ENCODE measurements around the gene NHERF2.
A peak's percentile ranks its signal among the peaks of the same experiment; 100 is the strongest.

The NHERF2 gene

DNA sequence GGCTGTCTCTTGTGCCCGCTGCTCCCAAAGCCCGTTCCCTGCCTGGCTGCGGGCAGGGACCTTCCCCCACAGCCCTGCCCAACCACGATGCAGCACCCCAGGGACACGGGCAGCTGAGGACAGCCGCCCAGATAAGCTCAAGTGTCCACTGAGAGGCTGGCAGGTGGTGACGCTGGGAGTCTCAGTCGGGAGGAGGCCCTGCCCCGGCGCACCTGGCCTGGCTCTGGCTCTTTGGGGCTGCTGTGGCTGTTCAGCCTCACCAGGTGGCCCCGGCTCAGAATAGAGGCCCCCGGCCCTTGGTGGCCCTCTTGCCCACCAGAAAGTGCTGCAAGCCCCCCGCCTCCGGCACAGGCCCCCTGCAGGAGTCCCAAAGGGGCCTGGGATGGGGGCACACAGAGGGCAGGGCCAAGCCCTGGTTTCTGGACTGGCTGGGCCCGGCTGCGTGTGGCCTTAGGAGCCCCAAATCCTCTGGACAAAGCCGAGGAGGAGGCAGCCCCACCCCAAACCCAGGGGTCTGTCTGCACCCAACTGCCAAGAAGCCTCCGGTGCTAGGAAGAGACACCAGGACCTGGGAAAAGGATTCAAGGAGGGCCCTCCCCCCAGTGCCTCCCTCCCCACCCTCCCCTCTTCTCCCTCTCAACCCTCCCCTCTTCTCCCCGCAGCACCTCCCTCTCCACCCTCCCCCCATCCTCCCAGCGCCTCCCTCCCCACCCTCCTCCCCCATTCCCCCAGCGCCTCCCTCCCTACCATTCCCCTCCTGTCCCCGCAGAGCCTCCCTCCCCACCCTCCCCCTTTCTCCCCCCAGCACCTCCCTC lies 15.7 kb downstream of the NHERF2 start:
- peak in 1 of 2 experiments; percentile 31 for DNase-seq

DNA sequence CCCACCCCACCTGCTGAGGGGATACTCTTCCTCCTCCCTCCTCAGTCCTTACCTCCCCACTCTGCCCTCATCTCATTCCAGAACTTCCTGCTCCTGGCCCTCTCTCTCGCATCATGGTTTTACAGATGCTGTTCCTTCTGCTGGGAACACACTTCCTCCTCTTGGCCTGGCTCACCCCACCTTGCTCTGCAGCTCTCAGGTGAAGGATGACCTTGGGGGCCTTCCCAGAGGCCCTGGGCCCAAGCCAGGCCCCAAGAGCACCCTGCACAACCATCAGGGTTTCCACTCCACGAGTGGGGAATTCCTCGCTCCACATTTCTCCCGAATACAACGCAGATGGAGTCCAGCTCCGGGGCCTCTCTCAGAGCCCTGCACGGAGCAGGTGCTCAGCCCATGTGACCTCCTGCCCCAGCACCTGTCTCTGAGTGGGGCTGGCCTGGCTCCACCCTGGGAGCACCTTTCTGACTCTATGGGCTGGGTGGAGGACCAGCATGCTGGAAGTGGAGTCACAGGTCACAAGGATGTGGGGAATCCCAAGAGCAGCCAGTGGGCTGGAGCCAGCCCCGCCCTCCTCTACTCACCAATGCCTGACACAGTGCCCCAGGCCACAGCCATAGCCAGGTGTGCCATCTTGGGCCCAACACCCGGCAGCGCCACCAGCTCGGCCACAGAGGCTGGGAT lies 16.4 kb downstream of the NHERF2 start:
- peak in 1 of 2 experiments; percentile 30 for DNase-seq

DNA sequence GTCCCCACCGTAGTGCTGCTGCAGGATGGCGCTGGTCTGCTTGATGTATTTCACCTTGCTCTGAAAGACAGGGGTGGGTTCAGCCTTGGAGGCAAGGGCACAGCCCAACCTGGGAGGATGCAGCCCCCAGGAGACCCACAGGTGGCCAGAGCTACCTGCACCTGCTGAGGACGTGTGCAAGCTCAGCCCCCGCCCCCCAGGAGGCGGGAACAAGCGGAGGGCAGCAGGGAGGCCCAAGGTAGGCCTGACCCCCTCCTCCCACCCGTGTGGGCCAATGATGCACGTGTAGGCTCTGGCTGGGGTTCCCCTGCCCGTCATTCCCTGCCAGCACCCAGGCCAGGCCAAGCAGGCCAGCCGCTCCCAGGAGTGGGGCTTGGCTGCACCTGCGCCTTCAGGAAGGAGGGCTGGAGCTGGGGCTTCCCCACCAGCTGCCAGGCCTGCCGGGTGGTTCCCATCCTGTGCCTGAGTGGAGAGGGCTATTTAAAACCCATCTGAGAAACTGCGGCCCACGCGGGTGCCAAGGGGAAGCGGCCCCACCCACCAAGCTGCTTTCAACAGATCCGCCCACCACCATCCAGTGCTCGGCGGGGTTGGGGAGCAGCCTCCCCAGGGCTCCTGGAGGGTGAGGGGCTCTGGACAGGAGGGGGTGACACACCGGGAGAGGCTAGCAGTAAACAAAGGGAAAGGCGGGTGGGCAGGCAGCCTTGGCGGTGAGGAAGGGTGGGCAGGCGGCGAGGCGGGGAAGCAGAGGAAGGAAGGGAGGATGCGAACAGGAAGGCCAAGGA lies 17.2 kb downstream of the NHERF2 start:
- DNase-seq, result no peak

DNA sequence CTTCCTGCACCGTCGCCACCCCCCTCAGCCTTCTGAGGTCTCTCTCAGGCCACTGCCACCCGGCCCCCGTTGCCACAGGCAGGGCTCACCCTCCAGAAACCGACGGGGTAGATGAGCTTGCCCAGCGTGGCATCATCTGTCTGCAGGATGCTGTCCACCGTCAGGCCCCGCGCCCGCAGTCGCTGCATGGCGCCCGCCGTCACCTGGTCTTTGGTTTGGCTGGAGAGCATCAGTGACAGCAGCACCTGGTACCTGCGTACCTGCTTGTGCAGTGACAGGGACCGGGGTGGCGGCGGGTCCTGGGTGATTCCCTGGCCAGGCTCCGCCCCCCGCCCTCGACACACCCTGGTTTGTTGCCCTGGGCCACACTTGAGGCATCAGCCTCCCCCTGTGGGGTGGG lies 17.8 kb downstream of the NHERF2 start:
- DNase-seq, result no peak

DNA sequence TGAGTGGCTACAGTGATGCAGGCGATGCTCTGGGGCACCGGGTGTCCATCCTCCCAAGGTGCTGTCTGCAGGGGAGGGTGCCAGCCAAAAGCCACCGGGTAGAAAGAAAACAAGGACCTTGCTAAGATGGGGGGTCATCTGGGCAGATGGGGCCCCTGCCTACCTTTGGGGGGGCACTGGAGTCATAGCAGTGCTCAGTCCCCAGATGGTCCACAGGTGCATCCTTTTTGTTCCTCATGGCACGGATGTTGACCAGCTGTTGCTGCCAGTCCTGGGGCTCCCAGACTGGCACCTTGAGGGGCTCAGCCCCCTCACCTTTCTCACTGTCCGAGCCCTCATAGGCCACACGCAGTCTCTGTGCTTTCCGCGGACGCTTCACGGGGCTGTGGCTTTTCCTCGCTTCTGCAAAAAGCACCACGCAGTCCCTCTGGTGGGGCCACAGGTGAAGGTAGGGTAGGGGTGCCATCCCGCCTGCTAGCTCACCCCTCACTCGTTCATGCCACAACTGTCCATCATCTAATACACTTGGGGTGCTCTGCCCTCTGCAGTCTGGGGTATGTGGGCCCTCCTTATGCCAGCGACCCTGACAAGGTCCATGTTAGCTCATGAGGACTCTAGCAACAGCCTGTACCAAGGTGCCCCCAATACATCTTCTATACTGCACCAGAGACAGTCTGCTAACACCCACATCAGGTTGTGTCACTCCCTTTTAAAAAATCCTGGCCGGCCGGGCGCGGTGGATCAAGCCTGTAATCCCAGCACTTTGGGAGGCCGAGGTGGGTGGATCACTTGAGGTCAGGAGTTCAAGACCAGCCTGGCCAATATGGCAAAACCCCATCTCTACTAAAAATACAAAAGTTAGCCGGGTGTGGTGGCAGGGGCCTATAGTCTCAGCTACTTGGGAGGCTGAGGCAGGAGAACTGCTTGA lies 19.5 kb downstream of the NHERF2 start:
- DNase-seq, result no peak

DNA sequence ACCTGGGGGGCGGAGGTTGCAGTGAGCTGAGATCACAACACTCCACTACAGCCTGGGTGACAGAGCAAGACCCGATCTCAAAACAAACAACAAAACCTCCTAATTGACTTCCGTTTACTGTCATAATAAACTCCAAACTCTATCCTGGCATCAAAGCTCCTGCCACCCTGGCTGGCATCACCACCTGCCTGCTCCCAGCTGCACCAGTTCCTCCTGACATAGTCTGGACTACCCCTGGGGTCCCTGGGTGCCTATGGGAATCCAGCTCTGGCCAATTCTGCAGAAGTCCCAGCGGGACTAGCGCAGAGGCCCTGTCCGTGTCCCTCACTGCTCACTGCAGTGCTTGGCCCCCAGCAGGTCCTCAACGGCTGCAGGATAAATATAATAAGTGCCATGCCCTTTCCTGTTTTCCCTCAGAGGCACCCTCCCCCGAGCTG lies 20.2 kb downstream of the NHERF2 start:
- DNase-seq, result peak in 1 of 2 experiments; percentile 35

DNA sequence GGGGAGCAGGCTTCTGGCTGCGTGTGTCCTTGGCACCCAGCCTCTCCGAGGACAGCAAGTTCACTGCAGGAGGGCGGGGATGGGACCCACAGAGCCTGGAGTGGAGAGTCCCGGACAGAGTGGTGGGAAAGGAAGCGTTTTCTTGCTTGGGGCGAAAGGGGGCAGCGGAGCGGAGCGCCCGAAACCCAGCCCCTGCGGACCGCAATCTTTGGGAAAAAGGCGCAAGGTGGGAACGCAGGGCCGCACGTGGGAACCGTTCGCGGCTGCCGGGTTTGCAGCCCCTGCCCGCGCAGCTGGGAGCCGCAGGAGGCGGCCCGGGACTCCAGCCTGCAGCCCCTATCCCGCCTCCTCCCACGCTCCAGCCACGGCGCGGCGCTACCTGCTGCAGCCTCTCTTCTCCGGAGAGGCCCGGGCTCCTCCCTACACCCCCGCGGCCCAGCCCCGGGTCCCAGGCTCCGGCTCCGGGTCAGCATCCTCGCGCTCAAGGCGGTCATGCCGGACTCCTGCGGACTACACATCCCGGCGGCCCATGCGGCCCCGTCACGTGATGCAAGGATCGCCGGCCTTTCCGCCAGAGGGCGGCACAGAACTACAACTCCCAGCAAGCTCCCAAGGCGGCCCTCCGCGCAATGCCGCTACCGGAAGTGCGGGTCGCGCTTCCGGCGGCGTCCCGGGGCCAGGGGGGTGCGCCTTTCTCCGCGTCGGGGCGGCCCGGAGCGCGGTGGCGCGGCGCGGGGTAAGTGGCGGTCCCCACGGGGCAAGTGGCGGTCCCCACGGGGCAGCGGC lies 20.8 kb downstream of the NHERF2 start, which contains the start of the genes NTHL1 and TSC2:
TSS of gene NTHL1 (minus strand) at position 505 of the 786 bp plus-strand sequence. CDS start at position 494, 11 bp downstream.
TSS of gene TSC2 (plus strand) at position 656 of the 786 bp plus-strand sequence. CDS start 631 bp downstream, outside the sequence.
- DNase-seq, result peak; percentile 64 to 94

DNA sequence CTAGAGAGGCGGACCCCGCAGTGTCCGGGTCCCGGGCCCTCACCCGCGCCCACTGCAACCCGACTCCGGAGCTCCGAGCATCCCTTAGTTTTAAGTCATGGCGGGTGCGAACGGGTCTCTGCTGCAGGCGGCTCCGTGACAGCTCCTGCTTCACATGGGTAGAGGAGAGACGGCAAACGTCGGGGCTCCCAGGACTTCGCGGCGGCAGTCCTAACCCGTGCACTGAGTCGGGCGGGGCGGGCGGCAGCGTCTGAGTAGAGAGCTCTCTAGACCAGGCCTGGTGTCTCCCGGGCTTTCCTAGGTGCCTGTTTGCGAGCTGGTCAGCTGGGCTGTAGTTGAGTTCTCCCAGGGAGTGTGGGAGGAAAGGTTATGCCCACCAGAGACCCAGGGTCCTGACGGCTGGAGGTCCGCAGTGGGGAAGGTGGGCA lies 21.4 kb downstream of the NHERF2 start:
- DNase-seq, result no peak

DNA sequence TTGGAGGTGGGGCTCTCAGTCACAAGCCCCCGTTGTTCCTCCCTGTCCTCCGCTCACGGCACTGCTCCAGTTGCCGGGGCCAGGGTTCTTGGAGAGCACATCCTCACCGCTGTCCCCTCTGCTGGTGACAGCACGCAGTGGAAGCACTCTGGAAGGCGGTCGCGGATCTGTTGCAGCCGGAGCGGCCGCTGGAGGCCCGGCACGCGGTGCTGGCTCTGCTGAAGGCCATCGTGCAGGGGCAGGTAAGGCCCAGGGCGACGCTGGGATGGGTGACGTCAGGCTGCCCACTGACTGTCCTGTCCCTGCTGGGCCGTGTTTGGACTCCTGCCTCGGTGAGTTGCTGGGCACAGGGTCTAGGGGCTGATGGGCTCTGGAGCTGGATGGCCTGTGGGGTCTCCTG lies 26.5 kb downstream of the NHERF2 start:
- DNase-seq, result no peak

DNA sequence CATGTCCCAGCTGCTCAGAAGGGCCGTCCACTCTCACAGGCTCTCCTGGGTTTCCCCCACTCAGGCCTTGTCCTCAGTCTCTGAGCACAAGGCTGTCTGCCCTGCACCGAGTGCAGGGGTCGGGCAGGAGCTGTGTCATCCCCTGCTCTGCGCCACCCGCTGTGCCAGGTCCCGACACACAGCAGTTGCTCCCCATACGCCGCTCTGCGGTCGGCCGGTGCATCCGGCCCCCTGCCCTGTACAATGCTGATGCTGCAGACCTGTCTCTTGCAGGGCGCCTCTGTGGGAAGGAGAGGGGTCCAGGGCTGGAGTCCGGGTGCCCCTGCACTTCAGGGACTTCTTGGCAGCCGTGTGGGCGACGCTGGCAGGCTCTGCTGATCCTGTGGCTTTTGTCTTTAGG lies 27.2 kb downstream of the NHERF2 start:
- DNase-seq, result no peak

DNA sequence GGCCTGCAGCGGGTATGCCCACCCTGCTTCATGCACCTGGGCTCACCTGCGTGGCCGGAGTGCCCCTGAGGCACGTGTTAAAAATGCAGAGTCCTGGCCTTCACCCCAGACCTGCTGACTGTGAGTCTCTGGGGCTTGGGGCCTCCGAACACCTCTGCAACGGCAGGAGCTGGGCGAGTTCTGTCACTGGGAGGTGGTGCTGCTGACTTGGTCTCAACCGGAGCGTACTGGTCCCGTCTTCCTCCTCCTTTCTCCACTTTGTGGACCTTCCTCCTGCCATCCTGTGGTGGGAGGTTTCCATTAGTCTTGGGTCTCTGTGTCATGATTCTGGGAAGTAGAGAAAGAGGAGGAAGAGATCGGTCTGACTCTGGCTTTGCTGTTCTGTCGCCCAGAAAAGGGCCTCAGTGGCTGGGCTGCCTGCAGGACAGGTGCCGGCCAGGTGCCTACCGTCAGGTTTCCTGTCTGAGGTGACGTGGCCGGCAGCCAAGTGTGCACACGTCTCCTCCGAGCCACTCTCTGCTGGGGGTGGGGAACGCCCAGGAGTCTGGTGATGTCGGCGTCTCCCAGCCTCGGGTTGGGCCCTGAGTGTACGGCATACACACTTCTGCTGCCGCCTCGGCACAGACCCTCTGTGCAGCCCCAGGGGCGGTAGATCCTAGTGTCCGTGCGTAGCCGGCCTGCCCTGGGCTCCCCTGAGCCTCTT lies 28.0 kb downstream of the NHERF2 start:
- no peak for DNase-seq

DNA sequence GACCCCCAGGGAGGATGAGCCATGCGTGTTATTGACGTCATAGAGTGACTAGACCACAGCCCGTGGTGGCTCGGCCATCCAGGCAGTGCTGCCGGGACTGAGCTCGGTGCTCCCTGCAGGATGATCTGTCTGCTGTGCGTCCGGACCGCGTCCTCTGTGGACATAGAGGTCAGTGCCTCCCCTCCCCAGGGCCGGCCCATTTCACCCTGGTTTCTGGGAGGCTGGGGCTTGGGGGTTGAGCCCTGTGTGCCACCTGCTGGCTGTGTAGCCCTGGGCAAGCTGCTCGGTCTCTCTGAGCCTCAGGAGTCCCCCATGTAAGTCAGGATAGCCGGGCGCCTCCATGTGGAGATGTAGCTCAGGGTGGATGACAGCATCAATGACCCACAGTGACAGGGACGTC lies 29.4 kb downstream of the NHERF2 start:
- no peak for DNase-seq

DNA sequence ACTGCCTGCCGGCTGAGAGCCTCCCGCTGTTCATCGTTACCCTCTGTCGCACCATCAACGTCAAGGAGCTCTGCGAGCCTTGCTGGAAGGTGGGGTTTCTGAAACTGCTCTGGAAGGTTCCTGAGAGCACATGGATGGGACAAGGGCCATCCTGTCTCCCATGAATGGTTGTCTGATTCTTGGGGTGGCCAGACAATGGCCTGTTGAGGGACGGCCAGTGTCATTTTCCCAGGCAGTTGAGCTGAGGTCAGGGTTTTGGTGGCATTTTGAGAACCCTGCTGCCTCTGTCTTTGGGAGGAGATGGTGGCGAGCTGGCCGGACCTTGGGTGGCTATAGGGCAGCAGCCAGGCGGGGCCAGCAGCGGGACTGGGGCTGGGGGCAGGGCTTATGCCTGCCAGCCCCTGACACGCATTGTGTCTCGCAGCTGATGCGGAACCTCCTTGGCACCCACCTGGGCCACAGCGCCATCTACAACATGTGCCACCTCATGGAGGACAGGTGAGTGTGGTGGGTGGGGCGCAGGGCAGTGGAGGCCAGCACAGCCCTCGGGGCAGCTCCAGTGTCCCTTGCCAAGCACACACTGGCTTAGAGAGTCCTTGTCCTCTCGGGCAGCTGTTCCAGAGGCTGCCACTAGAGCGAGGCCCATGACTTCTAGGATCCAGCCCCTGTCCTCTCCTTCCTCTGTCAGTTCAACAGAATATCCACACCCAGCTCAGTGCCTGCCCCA lies 30.1 kb downstream of the NHERF2 start:
- DNase-seq, result no peak

DNA sequence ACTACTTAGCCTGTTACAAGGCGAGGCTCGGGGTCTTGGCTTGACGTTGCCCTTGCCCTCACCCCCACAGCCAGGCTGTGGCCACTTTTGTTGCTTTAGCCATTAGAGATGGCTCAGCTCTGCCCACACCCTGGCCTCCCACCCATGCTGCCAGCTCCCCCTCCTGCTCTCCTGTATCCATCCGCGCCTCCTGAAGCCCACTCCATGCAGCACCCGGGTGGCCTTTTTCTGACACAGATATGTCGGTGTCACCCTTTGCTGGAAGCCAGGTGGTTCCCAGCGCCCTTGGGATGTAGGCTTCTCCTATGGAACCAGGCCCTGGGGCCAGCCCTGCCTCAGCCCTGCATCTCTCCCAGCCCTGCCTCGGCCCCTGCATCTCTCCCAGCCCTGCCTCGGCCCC lies 30.7 kb downstream of the NHERF2 start:
- DNase-seq, result no peak

DNA sequence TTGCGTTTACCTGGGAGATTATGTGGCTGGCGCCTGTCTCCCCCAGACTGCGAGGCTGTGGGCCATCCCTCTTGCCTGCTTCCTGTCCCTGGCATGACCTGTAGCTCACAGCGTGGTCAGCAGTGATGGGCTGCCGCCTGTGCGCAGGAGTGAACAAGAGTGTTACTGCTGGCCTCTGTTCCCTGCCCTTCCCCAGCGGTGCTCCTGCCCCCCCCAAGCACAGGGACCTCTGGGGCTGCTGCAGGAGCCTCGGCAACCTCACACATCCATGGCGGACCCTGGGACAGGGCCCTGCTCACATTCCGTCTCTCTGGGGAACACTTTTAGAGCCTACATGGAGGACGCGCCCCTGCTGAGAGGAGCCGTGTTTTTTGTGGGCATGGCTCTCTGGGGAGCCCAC lies 31.7 kb downstream of the NHERF2 start:
- no peak for DNase-seq

DNA sequence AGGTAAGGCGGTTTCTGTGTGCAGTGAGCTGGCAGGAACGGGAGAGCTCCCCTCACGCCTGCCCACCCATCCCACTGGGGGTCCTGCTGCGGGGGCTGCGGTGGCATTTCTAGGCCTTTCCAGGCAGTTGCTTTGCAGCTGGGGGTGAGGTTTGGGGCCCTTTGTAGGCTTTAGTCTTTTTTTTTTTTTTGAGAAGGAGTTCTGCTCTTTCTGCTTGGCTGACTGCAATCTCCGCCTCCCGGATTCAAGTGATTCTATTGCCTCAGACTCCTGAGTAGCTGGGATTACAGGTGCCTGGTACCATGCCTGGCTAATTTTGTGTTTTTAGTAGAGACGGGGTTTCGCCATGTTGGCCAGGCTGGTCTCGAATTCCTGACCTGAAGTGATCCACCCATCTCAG lies 32.2 kb downstream of the NHERF2 start:
- DNase-seq, result no peak

DNA sequence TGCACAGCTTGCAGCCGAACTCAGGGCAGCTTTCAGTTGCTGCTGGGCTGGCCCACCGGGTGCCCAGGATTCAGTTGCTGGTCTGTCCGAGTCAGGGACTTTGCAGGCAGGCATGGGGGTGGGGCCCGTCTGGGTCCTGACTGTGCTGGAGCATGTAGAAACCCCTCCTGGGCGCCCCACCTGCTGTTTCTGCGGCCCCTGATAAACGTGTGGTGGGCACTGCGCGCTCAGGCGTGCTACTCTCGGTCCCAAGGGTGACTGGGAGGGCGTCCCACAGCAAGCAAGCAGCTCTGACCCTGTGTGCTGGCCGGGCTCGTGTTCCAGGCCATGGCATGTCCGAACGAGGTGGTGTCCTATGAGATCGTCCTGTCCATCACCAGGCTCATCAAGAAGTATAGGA lies 33.6 kb downstream of the NHERF2 start:
- DNase-seq, result no peak

DNA sequence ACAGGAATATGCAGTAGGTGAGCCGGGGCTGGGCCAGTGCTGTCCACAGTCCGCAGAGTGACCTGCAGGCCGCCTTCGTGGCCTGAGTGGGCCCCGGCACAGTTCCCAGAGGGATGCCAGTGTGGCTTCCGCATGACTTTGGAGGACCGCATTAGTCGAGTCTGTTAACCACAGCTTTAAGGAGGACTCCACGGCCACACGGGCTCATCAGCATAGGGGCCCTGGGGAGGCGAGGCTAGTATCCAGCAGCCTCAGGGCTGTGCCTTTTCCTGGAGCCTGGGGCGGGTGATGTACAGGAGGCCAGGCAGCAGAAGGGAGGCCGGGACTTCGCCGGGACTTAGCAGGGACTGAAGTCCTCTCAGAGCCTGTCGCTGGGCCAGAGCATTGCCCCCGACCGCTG lies 34.3 kb downstream of the NHERF2 start:
- no peak for DNase-seq

DNA sequence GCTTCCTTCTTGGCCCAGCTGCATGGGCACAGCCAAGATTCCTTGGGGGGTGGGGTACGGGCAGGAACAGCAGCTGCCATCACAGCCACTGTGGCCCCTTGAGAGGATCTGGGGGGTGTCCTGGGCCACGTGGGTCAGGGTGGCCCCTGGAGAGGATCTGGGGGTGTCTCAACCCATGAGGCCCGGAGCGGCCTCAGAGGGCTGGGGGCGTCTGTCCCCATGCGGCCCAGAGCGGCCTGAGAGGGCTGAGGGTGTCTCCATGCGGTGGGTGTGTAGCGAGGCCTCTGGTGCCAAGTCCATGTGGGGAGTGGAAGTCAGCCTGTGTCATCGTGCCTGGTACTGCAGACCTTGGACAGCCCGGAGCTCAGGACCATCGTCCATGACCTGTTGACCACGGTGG lies 34.8 kb downstream of the NHERF2 start:
- no peak for DNase-seq

DNA sequence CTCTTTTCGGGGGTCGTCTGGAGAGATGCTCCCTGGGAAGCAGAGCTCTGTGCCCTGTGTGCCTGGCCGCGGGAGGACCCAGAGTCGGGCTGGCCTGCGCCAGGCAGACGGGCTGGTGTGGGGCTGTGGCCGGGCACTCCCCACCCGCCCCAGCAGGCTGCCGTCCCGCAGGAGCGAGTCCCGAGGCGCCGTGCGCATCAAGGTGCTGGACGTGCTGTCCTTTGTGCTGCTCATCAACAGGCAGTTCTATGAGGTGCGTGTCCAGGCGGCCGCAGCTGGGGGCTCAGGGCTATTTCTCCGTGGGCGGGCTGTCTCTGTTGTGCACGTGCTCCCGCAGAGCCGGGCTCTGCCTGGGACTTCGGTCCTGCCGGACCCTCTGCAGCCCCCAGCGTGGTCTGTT lies 36.1 kb downstream of the NHERF2 start:
- no peak for DNase-seq

All from NCI-H526 (cell line).